NCI-H82 (cell line): ENCODE measurements around the gene LAMA1.
"Not testable (repeated sequence)": the region's sequence is repeated elsewhere in the genome, so short reads cannot be mapped to it uniquely, and the experiment has no call there.

Experiments used
- DNase-seq: peaks from one replicate; lab custom pipeline; 2025; lab: John Stamatoyannopoulos, UW

The LAMA1 gene

GRCh38 chr18:6947338-6948030, 170.1 kb downstream of the LAMA1 start:
- DNase-seq = no peak

GRCh38 chr18:6943143-6943542, 174.5 kb downstream of the LAMA1 start:
- DNase-seq = no peak

GRCh38 chr18:6942742-6943141, 174.9 kb downstream of the LAMA1 start:
- DNase-seq = no peak

GRCh38 chr18:6941996-6942395, 175.6 kb downstream of the LAMA1 start:
- DNase-seq = no peak

GRCh38 chr18:6940451-6940850, 177.1 kb downstream of the LAMA1 start:
- DNase-seq = no peak

DNA sequence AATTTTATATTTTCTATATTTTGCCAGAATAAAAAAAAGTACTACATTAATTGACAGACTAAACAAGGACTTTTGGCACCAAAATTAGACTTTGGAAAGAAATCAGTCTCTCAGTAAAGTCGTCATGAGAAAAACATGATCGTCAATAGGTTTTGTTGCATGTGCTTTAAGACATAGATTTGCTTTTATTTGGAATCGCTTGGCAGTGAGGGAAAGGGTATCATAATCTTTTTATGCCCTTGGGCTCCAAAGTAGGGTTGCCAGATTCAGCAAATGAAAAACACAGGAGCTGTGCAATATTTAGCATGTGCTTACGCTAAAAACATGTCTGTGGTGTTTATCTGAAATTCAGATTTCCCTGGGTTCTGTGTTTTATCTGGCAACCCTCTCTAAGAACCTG, 177.6 kb downstream of the LAMA1 start:
- no peak for DNase-seq

DNA sequence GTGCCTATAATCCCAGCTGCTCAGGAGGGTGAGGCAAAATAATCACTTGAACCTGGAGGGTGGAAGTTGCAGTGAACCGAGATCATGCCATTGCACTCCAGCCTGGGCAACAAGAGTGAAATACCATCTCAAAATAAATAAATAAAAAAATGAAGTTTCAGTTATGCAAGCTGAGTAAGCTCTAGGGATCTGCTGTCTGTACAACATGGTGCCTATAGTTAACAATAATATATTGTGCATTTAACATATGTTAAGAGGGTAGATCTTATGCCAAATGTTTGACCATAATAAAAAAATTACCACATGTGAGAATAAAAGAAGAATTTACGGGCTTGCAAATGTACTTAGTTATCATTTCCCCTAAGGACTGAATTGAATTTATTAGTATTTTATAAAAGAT, 179.2 kb downstream of the LAMA1 start:
- not testable (repeated sequence) for DNase-seq

- DNase-seq = no peak
Observed at GRCh38 chr18:6938003-6938402, 179.6 kb downstream of the LAMA1 start.

DNA sequence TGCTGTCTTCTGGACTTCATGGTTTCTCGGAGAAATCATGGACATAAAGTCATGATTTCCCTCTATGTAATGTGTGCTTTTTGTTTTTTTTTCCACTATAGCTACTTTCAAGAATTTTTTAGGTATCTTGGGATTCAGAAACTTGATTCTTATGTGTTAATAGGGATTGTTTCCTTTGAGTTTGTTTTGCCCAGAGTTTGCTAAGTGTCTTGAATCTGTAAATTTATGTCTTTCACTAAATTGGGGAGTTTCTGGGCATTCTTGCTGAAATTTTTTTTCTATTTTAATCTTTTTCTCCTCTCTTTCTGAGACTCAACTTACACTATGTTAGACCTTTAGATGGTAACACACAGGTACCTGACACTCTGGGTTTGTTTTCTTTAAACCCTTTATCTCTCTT, 182.7 kb downstream of the LAMA1 start:
- no peak for DNase-seq

DNA sequence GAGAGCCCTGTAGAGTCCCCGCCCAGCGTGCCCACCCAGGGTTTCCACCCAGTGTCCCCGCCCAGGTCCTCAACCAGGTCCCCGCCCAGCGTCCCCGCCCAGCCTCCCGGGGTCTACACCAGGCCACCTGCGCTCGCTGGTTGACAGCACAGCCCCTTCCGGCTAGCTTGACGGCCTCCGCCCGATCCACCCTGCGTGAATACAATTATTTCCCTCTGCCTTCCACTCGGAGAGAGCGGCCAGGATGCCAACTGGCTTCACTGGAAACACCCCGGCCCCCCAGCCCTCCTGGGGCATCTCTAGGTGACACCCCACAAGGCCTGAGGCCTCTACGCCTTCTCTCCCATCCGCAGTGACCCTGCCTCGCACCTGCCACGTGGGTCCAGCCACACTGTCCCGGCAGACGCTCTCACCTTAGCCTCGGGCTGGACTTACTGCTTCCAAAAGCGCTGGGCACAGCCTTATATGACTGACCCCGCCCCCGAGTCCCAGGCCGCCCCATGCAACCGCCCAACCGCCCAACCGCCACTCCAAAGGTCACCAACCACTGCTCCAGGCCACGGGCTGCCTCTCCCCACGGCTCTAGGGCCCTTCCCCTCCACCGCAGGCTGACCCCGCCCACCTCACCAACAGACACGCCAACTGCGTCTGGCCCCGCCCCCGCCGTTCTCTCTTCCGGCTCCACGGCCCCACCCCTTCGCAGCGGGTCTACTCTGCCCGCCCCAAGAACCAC, 188.1 kb downstream of the LAMA1 start:
- no peak for DNase-seq

DNA sequence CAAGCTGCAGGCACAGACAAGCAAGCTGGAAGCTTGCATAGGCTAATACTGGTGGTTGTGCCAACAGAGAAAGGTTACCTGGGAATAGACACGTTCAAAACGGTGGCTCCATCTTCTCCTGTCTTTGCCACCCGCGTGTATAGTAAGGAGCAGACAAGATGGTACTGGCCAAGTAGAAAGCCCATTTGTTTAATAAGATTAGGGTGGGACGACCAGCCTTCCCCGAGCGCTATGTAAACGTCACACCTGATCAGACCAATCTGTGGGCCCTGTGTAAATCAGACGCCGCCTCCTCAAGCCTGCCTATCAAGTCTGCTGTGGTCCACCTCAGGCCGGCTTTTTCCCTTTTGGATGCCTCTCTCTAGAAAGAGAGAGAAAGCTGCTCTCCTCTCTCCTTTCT, 189.2 kb downstream of the LAMA1 start:
- peak; percentile 92 for DNase-seq

- no peak for DNase-seq
Observed at GRCh38 chr18:6927153-6927552, 190.4 kb downstream of the LAMA1 start.

- DNase-seq = no peak
Observed at GRCh38 chr18:6923220-6923619, 194.4 kb downstream of the LAMA1 start.

GRCh38 chr18:6921571-6921970, 196.0 kb downstream of the LAMA1 start:
- no peak for DNase-seq

- peak; percentile 82 for DNase-seq
Observed at GRCh38 chr18:6920099-6920955, 197.3 kb downstream of the LAMA1 start.

DNA sequence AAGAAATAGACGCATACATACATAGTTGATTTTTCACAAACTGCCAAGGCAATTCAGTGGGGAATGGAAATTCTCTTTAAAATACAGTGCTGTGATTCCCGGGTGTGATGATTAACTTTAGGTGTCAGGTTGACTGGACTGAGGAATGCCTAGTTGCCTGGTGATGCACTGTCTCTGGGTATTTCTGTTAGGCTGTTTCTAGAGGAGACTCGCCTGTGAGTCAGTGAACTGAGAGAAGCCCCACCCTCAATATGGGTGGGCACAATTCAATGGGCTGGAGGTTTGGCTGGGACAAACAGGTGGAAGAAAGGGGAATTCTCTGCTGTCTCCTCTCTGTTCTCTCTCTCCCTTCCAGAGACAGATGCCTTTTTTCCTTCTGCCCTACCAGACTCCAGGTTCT, 200.5 kb downstream of the LAMA1 start:
- DNase-seq = no peak

- no peak for DNase-seq
Observed at GRCh38 chr18:6901286-6901926, 216.2 kb downstream of the LAMA1 start.

DNA sequence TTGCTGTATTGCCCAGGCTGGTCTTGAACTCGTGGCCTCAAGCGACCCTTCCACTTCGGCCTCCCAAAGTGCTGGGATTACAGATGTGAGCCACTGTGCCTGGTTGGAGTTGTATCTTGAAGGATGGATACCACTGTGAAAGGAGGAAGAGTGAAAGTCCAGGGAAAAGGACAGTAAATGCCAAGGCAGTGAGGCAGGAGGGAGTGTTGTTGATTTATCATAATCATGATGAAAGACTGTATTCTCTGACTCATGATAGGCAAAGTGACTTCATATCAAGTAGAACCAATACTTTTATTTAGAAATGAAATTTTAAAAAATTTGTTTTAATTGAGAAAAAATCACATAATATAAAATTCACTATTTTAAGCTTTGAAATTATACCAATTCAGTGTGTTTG, 225.8 kb downstream of the LAMA1 start:
- no peak for DNase-seq
